Subcutaneous adipose tissue (tissue), 4 donors: ENCODE measurements around the gene SNED1. TPM values are rescaled to one million over a fixed set of nuclear protein-coding genes. Genes with fewer than 3 reads are reported as not detected.

ENCODE experiments used
- total RNA-seq, 4 donors: library from RNA; depleted of rRNA; stranded (reverse); fragments of >200 nt; gene quantifications; one replicate each; pipeline ENCODE4 v1.1.0, GENCODE V29; 2016
- TF ChIP-seq, protein P1 (sequence below): fragments of 450-650 bp; IDR thresholded peaks from one replicate; pipeline ENCODE4 v1.5.1; 2016; ENCODE audit warnings: low read depth, mild to moderate bottlenecking, control low read depth, antibody characterized with exemption, moderate library complexity

SNED1 gene
- total RNA-seq, 4 donors from 2014 or later, result 34.9 to 83.3 (median 39.7) TPM

DNA sequence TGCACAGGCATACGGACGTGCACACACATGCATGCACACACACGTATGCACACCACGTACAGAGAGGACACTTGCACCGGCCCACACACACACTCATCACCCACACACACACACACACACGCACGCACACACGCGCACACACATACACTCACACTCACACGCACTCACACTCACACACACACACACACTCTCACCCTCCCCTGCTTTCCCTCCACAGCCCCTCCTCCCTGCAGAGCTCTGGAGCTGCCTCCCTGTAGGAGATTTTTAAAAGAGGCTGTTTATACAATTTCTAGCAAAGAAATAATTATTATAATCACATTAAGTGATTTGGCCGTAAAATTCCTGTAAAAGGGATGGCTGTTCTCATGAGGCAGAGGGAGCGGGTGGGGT is 36.5 kb upstream of the SNED1 start:
- TF ChIP-seq, protein P1, sequence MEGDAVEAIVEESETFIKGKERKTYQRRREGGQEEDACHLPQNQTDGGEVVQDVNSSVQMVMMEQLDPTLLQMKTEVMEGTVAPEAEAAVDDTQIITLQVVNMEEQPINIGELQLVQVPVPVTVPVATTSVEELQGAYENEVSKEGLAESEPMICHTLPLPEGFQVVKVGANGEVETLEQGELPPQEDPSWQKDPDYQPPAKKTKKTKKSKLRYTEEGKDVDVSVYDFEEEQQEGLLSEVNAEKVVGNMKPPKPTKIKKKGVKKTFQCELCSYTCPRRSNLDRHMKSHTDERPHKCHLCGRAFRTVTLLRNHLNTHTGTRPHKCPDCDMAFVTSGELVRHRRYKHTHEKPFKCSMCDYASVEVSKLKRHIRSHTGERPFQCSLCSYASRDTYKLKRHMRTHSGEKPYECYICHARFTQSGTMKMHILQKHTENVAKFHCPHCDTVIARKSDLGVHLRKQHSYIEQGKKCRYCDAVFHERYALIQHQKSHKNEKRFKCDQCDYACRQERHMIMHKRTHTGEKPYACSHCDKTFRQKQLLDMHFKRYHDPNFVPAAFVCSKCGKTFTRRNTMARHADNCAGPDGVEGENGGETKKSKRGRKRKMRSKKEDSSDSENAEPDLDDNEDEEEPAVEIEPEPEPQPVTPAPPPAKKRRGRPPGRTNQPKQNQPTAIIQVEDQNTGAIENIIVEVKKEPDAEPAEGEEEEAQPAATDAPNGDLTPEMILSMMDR, result no peak

DNA sequence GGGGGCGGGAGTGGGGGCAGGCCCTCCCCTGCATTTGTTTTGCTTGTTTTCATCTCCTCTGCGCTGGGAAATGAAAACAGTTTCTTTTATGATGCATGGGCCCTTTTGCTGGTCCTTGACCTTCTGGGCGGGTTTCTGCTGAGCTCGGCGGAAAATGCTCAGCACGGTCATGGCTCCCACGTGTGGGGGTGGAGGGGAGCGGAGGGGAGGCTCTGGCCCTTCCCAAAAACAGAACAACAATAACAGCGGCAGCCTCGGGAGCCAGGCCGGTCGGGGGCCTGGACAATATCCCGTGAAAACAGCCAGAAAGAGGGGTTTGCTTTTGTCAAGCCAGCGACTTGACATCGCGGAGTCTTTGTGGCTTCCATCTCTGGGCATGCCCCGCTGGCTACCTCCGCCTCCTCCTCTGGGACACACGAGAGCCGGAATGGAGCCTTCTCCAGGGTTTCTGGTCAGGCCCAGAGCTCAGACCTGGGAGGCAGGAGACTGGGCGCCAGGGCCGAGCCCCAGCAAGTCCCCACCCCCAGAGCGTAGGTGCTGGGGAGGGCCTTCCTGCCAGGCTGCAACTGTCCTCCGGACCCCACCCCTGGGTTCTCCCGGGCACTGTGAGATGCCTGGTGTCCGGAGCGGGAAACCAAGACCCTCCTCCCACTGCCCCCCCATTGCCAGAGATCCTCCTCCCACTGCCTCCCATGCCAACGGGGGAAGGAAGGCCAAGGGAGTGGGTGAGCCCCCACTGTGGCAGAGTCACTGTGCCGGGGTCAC is 35.9 kb upstream of the SNED1 start:
- TF ChIP-seq, protein P1, result no peak

DNA sequence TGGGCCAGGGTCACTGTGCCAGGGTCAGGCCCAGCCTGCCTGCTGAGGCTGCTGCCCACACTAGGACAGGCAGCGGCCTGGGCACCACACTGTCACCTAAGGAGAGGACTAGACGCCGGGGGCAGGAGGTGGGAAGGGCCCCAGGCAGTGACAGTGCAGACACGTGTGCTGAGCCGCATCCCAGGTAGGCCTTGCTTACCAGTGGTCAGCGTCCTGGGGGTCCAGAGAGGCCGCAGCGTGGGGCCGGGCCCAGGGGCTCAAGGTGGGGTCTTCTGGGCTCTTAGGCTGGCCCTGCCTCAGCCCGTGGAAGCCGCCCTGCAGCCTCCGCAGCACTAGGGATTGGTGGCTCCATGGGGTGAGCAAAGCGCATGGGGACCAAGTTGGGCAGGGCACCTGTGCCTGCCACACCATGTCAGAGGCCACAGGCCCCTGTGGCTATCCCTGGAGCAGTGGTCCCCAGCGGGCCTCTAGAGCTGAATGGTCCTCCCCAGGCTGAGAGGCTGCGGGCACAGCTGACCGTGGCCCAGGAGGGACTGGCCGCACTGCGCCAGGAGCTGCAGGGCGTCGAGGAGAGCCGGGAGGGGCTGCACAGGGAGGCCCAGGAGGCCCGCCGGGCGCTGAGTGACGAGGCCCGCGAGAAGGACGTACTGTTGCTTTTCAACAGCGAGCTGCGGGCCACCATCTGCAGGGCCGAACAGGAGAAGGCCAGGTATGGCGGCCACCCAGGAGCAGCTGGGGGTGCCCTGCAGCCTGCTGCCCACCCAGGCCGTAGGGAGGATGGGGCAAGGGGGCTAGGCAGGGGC is 35.2 kb upstream of the SNED1 start:
- TF ChIP-seq, protein P1, result no peak

DNA sequence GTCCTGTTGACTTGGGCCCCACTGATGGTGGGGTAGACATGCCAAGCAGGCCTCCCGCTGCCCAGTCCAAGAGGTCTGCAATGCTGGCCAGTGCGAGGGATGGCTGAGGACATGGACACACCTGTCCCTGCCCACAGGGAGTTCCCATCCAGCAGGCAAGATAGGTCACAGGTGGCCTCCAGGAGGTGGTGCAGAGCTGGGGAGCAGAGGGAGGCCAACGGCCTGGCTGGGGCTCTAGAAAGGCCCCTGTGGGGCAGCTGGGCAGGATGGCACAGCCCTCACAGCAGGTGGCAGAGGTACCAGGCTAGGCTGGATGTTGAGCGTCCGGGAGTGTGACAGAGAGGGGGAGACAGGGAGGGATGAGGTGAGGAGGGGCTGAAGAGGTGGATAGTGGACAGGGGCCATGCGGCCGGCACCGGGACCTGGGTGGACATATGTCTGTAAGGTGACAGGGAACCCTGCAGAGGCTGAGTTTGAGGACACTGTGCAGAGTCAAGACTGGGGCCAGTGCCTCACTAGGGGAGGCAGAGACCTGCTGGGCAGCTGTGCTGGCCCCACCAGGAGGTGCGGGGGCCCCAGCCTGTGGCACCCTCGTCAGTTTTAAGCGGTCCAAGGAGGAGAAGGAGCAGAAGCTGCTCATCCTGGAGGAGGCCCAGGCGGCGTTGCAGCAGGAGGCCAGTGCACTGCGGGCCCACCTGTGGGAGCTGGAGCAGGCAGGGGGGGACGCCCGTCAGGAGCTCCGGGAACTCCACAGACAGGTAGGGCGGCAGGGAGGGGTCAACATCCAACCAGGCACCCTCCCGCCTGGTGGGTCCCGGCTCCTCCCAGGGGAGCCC is 34.3 kb upstream of the SNED1 start:
- TF ChIP-seq, protein P1, result no peak

DNA sequence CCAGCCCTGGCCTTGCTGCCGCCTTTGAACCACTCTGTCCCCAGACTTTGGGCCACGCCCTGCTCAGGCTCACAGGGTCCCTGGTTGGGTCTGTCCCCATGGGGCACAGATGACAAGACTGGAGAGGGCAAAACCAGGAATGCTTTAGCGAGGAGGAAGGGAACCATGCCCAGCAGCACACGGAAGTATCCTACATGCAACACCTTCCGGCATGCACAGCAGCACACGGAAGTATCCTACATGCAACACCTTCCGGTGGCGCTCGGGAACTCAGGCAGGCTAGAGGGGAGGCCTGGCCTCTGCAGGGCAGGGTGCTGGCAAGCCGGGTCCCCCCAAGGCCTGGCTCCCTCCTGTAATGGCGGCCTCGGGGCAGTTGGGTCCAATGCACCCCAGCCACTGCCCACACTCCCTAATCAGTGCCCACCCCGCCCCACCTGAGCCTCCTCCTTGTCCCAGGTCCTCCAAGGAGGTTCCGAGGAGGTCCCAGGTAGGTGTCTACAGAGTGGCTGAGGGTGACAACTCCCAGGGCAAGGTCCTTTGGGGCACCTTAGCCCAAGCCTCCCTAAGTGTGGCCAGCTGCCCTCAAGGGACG is 33.6 kb upstream of the SNED1 start:
- TF ChIP-seq, protein P1, result no peak

DNA sequence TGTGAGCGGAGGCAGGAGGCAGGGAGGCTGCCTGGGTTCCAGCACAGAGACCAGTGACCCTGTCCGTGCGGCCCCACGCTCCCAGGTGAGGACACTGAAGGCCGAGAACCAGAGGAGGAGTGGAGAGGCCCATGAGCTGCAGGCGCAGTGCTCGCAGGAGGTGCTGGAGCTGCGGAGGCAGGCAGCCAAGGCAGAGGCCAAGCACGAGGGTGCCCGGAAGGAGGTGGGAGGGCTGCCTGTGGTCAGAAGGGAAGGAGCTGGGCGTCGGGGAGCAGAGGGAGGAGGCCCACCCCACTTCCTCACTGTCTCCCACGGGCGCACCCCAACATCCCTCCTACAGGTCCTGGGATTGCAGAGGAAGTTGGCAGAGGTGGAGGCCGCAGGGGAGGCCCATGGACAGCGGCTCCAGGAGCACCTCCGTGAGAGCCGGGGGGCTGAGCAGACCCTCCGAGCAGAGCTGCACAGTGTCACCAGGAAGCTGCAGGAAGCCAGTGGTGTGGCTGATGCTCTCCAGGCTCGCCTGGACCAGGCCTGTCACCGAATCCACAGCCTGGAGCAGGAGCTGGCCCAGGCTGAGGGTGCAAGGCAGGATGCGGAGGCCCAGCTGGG is 33.0 kb upstream of the SNED1 start:
- TF ChIP-seq, protein P1, result no peak
